ENCODE data around the gene FAM168A.

FAM168A gene

DNA sequence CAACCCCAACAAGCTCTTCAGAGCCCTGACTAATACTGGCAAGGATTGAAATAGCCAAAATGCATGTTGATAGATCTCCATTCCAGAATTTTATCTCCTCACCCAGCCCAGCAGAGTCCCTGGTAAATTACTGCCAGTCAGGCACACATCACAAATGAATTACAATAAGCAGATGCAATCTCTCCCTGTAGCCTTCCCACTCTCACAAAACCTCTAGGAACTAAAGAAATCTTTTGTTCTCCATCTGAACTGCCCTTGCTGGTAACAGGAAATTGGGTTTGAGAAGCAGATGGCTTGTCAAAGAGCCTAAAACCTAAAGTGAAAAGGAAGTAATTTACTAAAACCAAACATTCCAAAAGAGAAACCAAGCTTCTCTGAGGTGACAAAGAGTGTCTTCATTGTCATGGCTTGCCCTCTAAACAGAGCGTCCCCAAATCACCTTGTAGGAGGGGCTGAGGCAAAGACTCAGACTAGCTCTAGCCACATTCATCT lies 59.5 kb downstream of the FAM168A start:
- TF ChIP-seq, protein P1, sequence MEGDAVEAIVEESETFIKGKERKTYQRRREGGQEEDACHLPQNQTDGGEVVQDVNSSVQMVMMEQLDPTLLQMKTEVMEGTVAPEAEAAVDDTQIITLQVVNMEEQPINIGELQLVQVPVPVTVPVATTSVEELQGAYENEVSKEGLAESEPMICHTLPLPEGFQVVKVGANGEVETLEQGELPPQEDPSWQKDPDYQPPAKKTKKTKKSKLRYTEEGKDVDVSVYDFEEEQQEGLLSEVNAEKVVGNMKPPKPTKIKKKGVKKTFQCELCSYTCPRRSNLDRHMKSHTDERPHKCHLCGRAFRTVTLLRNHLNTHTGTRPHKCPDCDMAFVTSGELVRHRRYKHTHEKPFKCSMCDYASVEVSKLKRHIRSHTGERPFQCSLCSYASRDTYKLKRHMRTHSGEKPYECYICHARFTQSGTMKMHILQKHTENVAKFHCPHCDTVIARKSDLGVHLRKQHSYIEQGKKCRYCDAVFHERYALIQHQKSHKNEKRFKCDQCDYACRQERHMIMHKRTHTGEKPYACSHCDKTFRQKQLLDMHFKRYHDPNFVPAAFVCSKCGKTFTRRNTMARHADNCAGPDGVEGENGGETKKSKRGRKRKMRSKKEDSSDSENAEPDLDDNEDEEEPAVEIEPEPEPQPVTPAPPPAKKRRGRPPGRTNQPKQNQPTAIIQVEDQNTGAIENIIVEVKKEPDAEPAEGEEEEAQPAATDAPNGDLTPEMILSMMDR (IDR thresholded peaks at IDR 0.05; ENCODE audit: low read depth, low read length) = no peak
- DNase-seq (ENCODE audit: extremely low read depth, low read depth) = no peak

DNA sequence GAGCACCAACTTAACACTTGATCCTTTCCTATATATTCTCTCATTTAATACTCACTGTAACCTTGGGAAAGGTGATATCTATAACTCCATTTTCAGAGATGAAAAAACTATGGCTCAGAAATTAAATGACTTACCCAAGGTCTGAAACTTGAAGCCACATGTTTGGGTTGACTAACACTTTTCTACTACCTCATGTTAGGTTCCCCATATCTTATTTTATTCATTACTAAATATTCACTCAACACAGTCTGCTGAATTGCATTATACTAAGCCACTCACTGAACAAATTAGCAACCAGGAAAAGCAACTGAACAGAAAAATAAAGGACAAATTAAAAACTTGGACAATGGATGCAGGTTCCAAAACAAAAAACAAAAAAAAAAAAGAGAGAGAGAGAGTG lies 59.9 kb downstream of the FAM168A start:
- TF ChIP-seq, protein P1 (IDR thresholded peaks at IDR 0.05; ENCODE audit: low read depth, low read length) = no peak
- DNase-seq (ENCODE audit: extremely low read depth, low read depth) = no peak

DNA sequence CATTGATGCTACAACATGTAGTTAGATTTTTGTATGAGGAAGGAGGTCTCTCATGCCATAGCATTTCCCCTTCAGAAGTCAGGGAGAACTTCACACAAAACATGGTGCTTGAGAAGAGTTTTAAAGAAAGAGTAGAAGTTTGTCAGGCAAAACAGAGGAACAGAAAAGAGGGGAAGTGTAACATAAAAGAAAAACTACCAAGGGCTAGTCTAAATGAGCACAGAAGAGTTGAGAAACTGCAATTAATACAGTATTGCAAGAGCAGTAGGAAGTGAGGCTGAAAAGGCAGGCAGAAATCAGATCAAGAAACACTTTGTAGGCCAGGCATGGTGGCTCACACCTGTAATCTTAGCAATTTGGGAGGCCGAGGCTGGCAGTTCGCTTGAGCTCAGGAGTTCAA lies 61.0 kb downstream of the FAM168A start:
- no peak for DNase-seq (ENCODE audit: extremely low read depth, low read depth)
- TF ChIP-seq, protein P1 (IDR thresholded peaks at IDR 0.05; ENCODE audit: low read depth, low read length) = no peak

DNA sequence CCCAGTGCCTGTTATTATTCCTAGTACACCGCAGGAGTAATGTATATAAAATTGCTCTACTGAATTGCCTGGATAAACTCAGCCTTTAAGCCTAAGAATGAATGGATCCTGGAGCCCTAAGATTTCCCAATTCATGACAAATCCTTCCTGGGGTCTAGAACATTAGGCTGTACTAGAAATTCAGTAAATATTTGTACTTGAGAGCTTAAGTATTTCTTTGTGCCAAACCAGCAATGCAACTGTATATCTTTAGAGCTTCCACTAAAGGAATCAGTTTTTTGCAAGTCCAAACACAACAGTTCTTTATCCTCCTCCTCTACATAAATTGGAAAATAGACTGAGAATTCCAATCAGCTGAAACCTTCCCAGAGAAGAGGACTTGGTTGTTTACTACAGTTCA lies 65.6 kb downstream of the FAM168A start:
- DNase-seq (ENCODE audit: extremely low read depth, low read depth) = no peak
- TF ChIP-seq, protein P1 (IDR thresholded peaks at IDR 0.05; ENCODE audit: low read depth, low read length) = no peak

DNA sequence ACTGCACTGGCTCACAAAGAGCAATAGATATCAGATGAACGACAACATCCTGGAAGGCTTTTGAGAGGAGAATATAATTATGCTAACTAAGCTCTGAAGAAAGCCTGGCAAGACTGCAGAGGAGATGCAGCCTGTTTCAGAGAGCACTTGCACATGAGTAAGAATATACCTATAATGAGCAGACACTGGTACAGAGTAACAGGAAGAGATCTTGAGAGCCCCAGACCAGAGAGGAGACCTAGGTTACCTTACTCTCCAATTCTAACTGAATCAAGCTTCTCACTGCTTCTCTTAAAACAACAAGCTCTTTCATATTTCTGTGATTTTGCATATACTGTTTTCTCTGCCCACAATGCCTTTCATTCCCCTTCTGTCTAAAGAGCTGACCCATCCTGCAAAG lies 66.5 kb downstream of the FAM168A start:
- TF ChIP-seq, protein P1 (IDR thresholded peaks at IDR 0.05; ENCODE audit: low read depth, low read length) = no peak

DNA sequence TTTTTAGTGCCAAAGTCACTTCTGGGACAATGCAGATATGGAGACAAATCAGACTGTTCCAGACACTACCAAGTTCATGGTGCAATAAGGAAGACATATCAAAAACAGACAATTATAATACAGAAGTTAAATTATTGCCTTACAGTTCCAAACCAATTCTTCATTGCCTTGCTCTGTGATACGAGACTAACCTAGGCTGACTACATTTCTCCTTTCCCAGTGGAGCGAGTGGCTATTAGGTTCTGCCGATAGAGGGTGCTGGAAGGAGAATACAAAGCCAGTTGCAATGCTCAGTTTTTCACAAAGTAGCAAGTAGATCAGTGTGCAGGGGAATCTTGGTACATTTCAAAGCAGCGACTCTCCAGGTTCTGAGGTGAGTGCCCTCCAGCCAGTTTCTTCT lies 67.8 kb downstream of the FAM168A start:
- TF ChIP-seq, protein P1 (IDR thresholded peaks at IDR 0.05; ENCODE audit: low read depth, low read length) = peak; percentile 2; the same call in 1 of the 2 replicates
- DNase-seq (ENCODE audit: extremely low read depth, low read depth) = no peak

More for the DNA sequence above, 66.5 kb downstream of the FAM168A start:
- DNase-seq (ENCODE audit: extremely low read depth, low read depth) = no peak

DNA sequence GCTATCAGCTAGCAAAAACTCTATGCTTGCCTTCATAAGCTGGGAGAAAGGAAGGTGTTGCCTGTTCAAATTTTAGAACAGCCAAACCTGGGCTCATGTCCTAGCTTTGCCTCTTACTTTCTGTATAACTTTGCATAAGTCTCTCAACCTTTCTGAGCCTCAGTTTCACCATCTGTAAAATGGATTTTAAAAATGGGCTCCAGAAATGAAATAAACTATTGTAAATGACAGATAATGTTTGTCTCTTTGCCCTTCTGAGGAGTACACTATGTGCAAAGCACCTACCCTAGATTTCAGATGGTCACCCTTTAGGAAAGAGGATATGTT lies 68.7 kb downstream of the FAM168A start:
- TF ChIP-seq, protein P1 (IDR thresholded peaks at IDR 0.05; ENCODE audit: low read depth, low read length) = no peak
- DNase-seq (ENCODE audit: extremely low read depth, low read depth) = no peak

Data from AG09319 (cell line).